Measurements from ENCODE around the gene COX6B2. TPM values are rescaled to one million over a fixed set of nuclear protein-coding genes. Genes with fewer than 3 reads are reported as not detected.
"Not testable (repeated sequence)": the region's sequence is repeated elsewhere in the genome, so short reads cannot be mapped to it uniquely, and the experiment has no call there.

COX6B2 gene, protein sequence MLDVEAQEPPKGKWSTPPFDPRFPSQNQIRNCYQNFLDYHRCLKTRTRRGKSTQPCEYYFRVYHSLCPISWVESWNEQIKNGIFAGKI
- total RNA-seq (2.6 TPM), polyA plus RNA-seq (40.4 TPM)
- long read RNA-seq, donor 1, result 0 reads
- long read RNA-seq, donor 2, partial matches to known transcripts, result 6 of 6 reads
- long read RNA-seq, donor 2, other reads (novel, unspliced or antisense), result 0 of 6 reads
- long read RNA-seq, donor 3, result 0 reads
- long read RNA-seq, donor 4, result 0 reads
- long read RNA-seq, donor 5, partial matches to known transcripts, result 0 of 1 reads
- long read RNA-seq, donor 5, other reads (novel, unspliced or antisense), result 0 of 1 reads
- long read RNA-seq, donor 6, result 0 reads
- long read RNA-seq, donor 7, result 0 reads
- long read RNA-seq, donor 8, partial matches to known transcripts, result 0 of 2 reads
- long read RNA-seq, donor 8, other reads (novel, unspliced or antisense), result 0 of 2 reads
- long read RNA-seq, donor 9, result 0 reads
- long read RNA-seq, donor 10, result 0 reads

DNA sequence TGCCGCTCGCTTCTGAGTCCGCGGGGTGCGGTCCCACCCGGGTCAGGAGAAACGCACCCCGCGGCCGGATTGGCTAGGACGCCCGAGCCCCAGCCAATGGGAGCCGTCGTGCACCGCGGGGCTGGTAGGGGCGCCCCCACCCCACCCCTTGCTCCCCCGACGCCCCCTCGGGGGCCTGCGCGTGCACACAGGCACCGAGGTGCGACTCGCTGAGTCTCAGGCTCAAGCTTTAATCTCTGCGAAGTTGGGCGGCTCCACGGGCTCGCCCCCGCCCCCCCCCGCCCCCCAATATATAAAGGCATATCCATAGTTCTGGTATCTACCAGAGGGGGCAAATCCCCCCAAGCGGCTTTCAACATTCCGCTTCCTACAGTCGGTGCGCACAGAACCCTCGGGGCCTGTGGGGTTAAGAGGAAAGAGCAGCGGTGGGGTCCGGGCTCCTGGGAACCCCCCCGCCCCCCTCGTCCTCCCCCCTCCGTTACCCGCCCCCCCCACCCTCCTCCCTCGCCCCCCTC, at the start of gene COX6B2:
COX6B2 (minus strand) TSS at position 22 of the 515 bp plus-strand sequence. CDS start 198 bp downstream, outside the sequence.
- Histone ChIP-seq H3K4me1 (ENCODE audit: control insufficient read depth in 2 of 2, insufficient read depth in 2 of 2, low read length in 2 of 2) (peaks cover 11 to 12% of the 10 kb centered on the region in 2 donors), H3K4me3 (ENCODE audit: low read length in 2 of 2) (peak within 1 kb of the TSS; percentile 16 to 51), H3K27me3 (ENCODE audit: control insufficient read depth in 2 of 2, insufficient read depth in 1 of 2, low read length in 1 of 2) (peaks cover 46 to 82% of the 10 kb centered on the region in 2 donors), H3K9me3 (ENCODE audit: control insufficient read depth in 2 of 2, insufficient read depth in 1 of 2, low read length in 1 of 2) (peaks cover 1 to 14% of the 10 kb centered on the region in 2 donors), H3K27ac (ENCODE audit: low read depth in 1 of 2, low read length in 1 of 2) (peak within 1 kb of the TSS in 1 of 2 donors; percentile 32), H3K36me3 (ENCODE audit: control insufficient read depth in 2 of 2, insufficient read depth in 2 of 2, low read length in 1 of 2) (no peaks in the 10 kb centered on the region)
- DNase-seq (ENCODE audit: low read depth in 6 of 9, low spot score in 9 of 9), result no peak
- WGBS, result 3% methylated on average over 43 of the region's 43 CpGs

DNA sequence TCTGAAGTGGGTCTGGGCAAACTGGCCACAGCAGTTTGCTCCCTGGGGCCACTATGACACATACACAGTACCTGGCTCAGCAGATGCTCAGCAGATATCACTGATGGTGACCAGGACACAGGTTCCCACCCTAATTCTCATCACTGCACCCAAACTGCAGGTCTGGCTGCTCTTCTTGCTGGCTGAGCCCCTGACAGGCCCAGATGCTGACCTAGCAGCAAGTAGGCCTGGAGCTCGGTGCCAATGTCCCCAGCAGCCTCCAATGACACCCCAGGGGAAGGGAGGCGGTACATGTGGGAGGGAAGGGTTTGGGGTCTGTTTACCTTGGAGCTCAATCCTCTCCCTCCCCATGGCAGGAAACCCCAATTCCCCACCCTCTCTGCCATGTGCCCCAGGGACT, 48.0 kb upstream of the COX6B2 start:
- H3K9me3 ChIP-seq (ENCODE audit: control insufficient read depth in 2 of 2, insufficient read depth in 1 of 2, low read length in 1 of 2), result no peaks in the 10 kb centered on the region
- H3K27ac ChIP-seq (ENCODE audit: low read depth in 1 of 2, low read length in 1 of 2), result no peak overlapping the region
- peaks cover 53 to 57% of the 10 kb centered on the region in 2 donors for H3K36me3 ChIP-seq (ENCODE audit: control insufficient read depth in 2 of 2, insufficient read depth in 2 of 2, low read length in 1 of 2)
- WGBS, result 97% methylated on average over 2 of the region's 2 CpGs
- H3K4me1 ChIP-seq (ENCODE audit: control insufficient read depth in 2 of 2, insufficient read depth in 2 of 2, low read length in 2 of 2), result peaks cover 17 to 18% of the 10 kb centered on the region in 2 donors
- no peak for DNase-seq (ENCODE audit: low read depth in 6 of 9, low spot score in 9 of 9)
- no peaks in the 10 kb centered on the region for H3K27me3 ChIP-seq (ENCODE audit: control insufficient read depth in 2 of 2, insufficient read depth in 1 of 2, low read length in 1 of 2)
- no peak overlapping the region for H3K4me3 ChIP-seq (ENCODE audit: low read length in 2 of 2)

DNA sequence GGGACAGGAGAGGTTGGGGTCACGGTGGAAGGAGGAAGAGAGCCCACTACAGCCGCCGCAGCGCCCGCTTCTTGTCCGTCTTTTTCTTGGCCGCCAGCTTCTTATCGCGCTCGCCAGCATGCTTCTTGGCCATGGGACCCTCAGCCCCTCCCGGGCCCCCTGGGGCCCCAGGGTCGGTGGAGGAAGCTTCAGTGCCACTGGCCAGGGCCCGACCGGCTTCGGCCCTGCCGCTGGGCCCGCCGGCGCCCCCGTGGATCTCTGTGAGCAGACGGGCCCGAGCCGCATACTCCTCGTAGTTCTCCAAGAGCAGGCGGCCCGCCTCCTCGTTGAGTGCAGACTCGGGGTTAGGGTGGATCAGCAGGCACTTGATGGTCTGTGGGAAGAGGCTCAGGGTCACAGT, 46.9 kb upstream of the COX6B2 start:
- WGBS, result 97% methylated on average over 21 of the region's 28 CpGs
- DNase-seq (ENCODE audit: low read depth in 6 of 9, low spot score in 9 of 9); H3K27ac ChIP-seq (ENCODE audit: low read depth in 1 of 2, low read length in 1 of 2); H3K9me3 ChIP-seq (ENCODE audit: control insufficient read depth in 2 of 2, insufficient read depth in 1 of 2, low read length in 1 of 2); H3K4me3 ChIP-seq (ENCODE audit: low read length in 2 of 2); H3K27me3 ChIP-seq (ENCODE audit: control insufficient read depth in 2 of 2, insufficient read depth in 1 of 2, low read length in 1 of 2): not testable (repeated sequence)
- peaks cover 11 to 12% of the 10 kb centered on the region in 2 donors for H3K4me1 ChIP-seq (ENCODE audit: control insufficient read depth in 2 of 2, insufficient read depth in 2 of 2, low read length in 2 of 2)
- peaks cover 52 to 53% of the 10 kb centered on the region in 2 donors for H3K36me3 ChIP-seq (ENCODE audit: control insufficient read depth in 2 of 2, insufficient read depth in 2 of 2, low read length in 1 of 2)

- no peak overlapping the region for H3K4me3 ChIP-seq (ENCODE audit: low read length in 2 of 2)
Measured at GRCh38 chr19:55400281-55401087, 46.0 kb upstream of the COX6B2 start.

DNA sequence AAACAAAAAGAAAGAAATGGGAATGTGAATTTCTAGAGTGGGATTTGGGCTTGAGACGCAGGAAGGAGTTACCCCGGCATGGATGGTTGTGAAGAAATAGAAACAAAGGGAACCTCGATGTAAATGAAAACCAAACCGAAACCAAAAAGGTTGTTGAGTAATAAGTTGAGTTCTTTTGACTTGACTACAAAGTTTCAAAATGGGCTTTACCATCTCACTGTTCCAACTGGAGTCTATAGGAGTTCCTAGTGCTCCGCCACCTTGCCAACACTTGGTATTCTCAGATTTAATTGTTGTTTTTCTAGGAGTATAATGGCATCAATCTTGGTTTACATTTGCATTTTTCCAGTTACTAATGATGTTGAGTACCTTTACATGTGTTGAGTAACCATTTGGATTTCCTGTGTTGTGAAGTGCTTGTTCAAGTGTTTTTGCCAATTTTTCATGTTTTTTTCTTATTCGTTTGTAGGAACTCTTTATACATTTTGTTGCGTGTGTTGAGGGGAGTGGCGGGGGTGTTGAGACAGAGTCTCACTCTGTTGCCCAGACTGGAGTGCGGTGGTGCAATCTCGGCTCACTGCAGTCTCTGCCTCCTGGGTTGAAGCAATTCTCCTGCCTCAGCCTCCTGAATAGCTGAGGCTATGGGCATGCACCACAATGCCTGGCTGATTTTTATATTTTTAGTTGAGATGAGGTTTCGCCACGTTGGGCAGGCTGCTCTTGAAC, 43.8 kb upstream of the COX6B2 start:
- H3K9me3 ChIP-seq (ENCODE audit: control insufficient read depth in 2 of 2, insufficient read depth in 1 of 2, low read length in 1 of 2), result no peaks in the 10 kb centered on the region
- 96% methylated on average over 12 of the region's 12 CpGs for WGBS
- no peak overlapping the region for H3K4me3 ChIP-seq (ENCODE audit: low read length in 2 of 2)
- no peaks in the 10 kb centered on the region for H3K4me1 ChIP-seq (ENCODE audit: control insufficient read depth in 2 of 2, insufficient read depth in 2 of 2, low read length in 2 of 2)
- no peaks in the 10 kb centered on the region for H3K27me3 ChIP-seq (ENCODE audit: control insufficient read depth in 2 of 2, insufficient read depth in 1 of 2, low read length in 1 of 2)
- no peak for DNase-seq (ENCODE audit: low read depth in 6 of 9, low spot score in 9 of 9)
- peaks cover 29 to 36% of the 10 kb centered on the region in 2 donors for H3K36me3 ChIP-seq (ENCODE audit: control insufficient read depth in 2 of 2, insufficient read depth in 2 of 2, low read length in 1 of 2)
- H3K27ac ChIP-seq (ENCODE audit: low read depth in 1 of 2, low read length in 1 of 2), result no peak overlapping the region

More at GRCh38 chr19:55400281-55401087, 46.0 kb upstream of the COX6B2 start:
- 95% methylated on average over 14 of the region's 14 CpGs for WGBS
- H3K4me1 ChIP-seq (ENCODE audit: control insufficient read depth in 2 of 2, insufficient read depth in 2 of 2, low read length in 2 of 2), result peaks cover 2 to 3% of the 10 kb centered on the region in 2 donors
- H3K36me3 ChIP-seq (ENCODE audit: control insufficient read depth in 2 of 2, insufficient read depth in 2 of 2, low read length in 1 of 2), result peaks cover 43 to 49% of the 10 kb centered on the region in 2 donors
- H3K27me3 ChIP-seq (ENCODE audit: control insufficient read depth in 2 of 2, insufficient read depth in 1 of 2, low read length in 1 of 2), result no peaks in the 10 kb centered on the region
- no peak for DNase-seq (ENCODE audit: low read depth in 6 of 9, low spot score in 9 of 9)
- H3K9me3 ChIP-seq (ENCODE audit: control insufficient read depth in 2 of 2, insufficient read depth in 1 of 2, low read length in 1 of 2), result no peaks in the 10 kb centered on the region
- H3K27ac ChIP-seq (ENCODE audit: low read depth in 1 of 2, low read length in 1 of 2), result no peak overlapping the region

GRCh38 chr19:55392820-55393761, 38.6 kb upstream of the COX6B2 start:
- Histone ChIP-seq H3K27me3 (ENCODE audit: control insufficient read depth in 2 of 2, insufficient read depth in 1 of 2, low read length in 1 of 2) (no peaks in the 10 kb centered on the region), H3K36me3 (ENCODE audit: control insufficient read depth in 2 of 2, insufficient read depth in 2 of 2, low read length in 1 of 2) (peaks cover 34 to 39% of the 10 kb centered on the region in 2 donors), H3K9me3 (ENCODE audit: control insufficient read depth in 2 of 2, insufficient read depth in 1 of 2, low read length in 1 of 2) (no peaks in the 10 kb centered on the region), H3K4me3 (ENCODE audit: low read length in 2 of 2) (no peak overlapping the region), H3K4me1 (ENCODE audit: control insufficient read depth in 2 of 2, insufficient read depth in 2 of 2, low read length in 2 of 2) (peaks cover 3 to 15% of the 10 kb centered on the region in 2 donors), H3K27ac (ENCODE audit: low read depth in 1 of 2, low read length in 1 of 2) (no peak overlapping the region)
- DNase-seq (ENCODE audit: low read depth in 6 of 9, low spot score in 9 of 9), result no peak
- WGBS, result 92% methylated on average over 18 of the region's 18 CpGs

GRCh38 chr19:55391702-55392615, 37.4 kb upstream of the COX6B2 start:
- WGBS, result 97% methylated on average over 18 of the region's 18 CpGs
- Histone ChIP-seq H3K27ac (ENCODE audit: low read depth in 1 of 2, low read length in 1 of 2) (peak overlapping the region in 1 of 2 donors; percentile 25), H3K4me3 (ENCODE audit: low read length in 2 of 2) (no peak overlapping the region), H3K4me1 (ENCODE audit: control insufficient read depth in 2 of 2, insufficient read depth in 2 of 2, low read length in 2 of 2) (peaks cover 13 to 27% of the 10 kb centered on the region in 2 donors), H3K36me3 (ENCODE audit: control insufficient read depth in 2 of 2, insufficient read depth in 2 of 2, low read length in 1 of 2) (peaks cover 45 to 48% of the 10 kb centered on the region in 2 donors), H3K27me3 (ENCODE audit: control insufficient read depth in 2 of 2, insufficient read depth in 1 of 2, low read length in 1 of 2) (no peaks in the 10 kb centered on the region), H3K9me3 (ENCODE audit: control insufficient read depth in 2 of 2, insufficient read depth in 1 of 2, low read length in 1 of 2) (no peaks in the 10 kb centered on the region)
- no peak for DNase-seq (ENCODE audit: low read depth in 6 of 9, low spot score in 9 of 9)
